ENCODE measurements around the gene GGA1.

- TF ChIP-seq, protein P1, sequence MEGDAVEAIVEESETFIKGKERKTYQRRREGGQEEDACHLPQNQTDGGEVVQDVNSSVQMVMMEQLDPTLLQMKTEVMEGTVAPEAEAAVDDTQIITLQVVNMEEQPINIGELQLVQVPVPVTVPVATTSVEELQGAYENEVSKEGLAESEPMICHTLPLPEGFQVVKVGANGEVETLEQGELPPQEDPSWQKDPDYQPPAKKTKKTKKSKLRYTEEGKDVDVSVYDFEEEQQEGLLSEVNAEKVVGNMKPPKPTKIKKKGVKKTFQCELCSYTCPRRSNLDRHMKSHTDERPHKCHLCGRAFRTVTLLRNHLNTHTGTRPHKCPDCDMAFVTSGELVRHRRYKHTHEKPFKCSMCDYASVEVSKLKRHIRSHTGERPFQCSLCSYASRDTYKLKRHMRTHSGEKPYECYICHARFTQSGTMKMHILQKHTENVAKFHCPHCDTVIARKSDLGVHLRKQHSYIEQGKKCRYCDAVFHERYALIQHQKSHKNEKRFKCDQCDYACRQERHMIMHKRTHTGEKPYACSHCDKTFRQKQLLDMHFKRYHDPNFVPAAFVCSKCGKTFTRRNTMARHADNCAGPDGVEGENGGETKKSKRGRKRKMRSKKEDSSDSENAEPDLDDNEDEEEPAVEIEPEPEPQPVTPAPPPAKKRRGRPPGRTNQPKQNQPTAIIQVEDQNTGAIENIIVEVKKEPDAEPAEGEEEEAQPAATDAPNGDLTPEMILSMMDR (IDR thresholded peaks at IDR 0.05 in 2 of 3, conservative IDR thresholded peaks at IDR 0.05 in 1 of 3; ENCODE audit: insufficient read depth in 2 of 3, low read depth in 1 of 3, low read length in 3 of 3) = no peak
- TF ChIP-seq CREB1 (IDR thresholded peaks at IDR 0.05) = no peak
- TF ChIP-seq CREB1 (CRISPR knock-in tag; IDR thresholded peaks at IDR 0.05) = no peak
Measured at GRCh38 chr22:37589636-37590035, 19.0 kb upstream of the GGA1 start.

Data from K562 (cell line).